ENCODE measurements around the gene PNPLA2.

PNPLA2 gene

DNA sequence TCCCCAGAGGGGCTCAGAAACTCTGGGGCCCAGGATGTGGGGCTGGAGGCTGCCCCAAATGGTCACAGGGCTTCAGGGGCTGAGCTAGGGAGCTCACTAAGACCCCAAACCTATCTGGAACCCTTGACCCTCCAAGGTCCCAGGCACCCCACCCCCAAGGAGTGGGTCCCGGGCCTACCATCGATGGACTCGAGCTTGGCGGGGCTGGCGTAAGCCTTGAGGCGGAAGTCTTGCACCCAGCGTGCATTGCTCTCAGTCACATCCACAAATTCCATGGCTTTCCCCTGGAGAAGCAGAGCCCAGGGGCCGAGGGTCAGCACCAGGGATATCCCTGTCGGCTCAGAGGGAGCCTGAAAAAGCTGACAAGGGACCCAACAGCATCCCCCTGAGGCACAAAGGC is 44.9 kb upstream of the PNPLA2 start:
- TF ChIP-seq, protein P1, sequence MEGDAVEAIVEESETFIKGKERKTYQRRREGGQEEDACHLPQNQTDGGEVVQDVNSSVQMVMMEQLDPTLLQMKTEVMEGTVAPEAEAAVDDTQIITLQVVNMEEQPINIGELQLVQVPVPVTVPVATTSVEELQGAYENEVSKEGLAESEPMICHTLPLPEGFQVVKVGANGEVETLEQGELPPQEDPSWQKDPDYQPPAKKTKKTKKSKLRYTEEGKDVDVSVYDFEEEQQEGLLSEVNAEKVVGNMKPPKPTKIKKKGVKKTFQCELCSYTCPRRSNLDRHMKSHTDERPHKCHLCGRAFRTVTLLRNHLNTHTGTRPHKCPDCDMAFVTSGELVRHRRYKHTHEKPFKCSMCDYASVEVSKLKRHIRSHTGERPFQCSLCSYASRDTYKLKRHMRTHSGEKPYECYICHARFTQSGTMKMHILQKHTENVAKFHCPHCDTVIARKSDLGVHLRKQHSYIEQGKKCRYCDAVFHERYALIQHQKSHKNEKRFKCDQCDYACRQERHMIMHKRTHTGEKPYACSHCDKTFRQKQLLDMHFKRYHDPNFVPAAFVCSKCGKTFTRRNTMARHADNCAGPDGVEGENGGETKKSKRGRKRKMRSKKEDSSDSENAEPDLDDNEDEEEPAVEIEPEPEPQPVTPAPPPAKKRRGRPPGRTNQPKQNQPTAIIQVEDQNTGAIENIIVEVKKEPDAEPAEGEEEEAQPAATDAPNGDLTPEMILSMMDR (IDR thresholded peaks at IDR 0.05), result no peak
- TF ChIP-seq ZFX (IDR thresholded peaks at IDR 0.05; ENCODE audit: borderline replicate concordance), result no peak
- H3K27ac ChIP-seq, result no peak overlapping the region

- no peak for TF ChIP-seq ZFX (IDR thresholded peaks at IDR 0.05; ENCODE audit: borderline replicate concordance)
- H3K27ac ChIP-seq, result peak overlapping the region; percentile 78; the same call in 1 of the 2 replicates
Observed at GRCh38 chr11:774873-775592, 43.7 kb upstream of the PNPLA2 start.

DNA sequence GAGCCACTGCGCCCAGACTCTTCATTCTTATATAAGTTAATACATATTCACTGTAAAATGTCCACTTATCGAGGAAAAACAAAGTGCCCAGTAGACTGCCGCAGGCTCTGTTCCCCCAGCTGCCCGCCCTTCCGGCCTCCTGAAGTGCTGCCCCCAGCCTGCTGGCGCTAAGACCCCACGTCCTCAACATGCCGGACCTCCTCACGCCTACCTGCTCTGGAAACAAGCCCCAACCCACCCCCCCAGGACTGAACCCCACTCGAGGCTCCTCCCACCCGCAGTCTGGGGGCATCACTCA is 42.5 kb upstream of the PNPLA2 start:
- peak overlapping the region; percentile 78 for H3K27ac ChIP-seq
- TF ChIP-seq, protein P1 (IDR thresholded peaks at IDR 0.05), result no peak
- TF ChIP-seq ZFX (IDR thresholded peaks at IDR 0.05; ENCODE audit: borderline replicate concordance), result no peak

GRCh38 chr11:776561-777287 is 42.0 kb upstream of the PNPLA2 start:
- no peak for TF ChIP-seq ZFX (IDR thresholded peaks at IDR 0.05; ENCODE audit: borderline replicate concordance)
- H3K27ac ChIP-seq, result peak overlapping the region; percentile 78

DNA sequence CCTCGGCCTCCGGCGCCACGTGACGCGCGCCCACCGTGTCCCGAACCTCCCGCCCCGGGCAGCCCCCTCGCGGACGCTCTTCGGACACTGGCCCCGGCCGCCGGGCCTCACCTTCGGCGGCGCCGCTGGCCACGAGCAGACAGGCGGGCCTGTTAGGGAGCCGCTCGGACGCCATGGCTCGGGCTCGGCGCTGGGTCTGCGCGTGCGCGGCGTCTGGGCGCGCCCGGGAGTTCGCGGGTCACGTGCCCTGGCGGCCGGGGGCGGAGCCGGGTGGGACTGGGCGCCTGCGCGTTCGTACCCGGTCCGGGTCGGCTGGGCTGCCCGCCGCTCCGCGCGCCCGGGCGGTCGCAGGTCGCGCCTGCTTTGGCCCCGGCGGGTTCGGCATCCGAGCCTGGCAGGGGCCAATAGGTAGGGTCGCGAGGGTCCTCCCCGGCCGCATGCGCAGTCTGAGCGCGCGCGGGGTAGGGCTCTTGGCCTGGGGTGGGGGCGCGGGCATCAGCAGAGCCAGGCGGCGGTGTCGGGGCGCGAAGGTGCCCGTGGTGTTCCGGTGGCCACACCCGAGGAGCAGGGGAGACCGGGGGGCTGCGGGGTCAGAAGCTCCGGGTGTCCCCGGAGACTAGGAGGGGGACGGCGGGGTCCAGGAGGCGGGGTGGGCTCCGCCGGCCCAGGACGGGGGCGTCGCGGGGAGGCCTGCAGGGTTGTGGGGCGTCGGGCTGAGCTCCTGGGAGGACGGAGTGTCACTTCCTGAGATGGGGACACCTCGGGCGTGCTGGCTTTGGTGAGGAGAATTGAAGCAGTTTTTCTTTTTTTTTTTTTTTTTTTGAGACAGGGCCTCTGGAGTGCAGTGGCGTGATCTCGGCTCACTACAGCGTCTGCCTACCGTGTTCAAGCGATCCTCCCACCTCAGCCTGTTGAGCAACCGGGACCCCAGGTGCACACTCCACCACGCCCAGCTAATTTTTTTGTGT is 41.1 kb upstream of the PNPLA2 start, which contains the start of gene GATD1:
Gene GATD1, minus strand, starts transcription at position 200 of the 968 bp plus-strand sequence. Its CDS starts 25 bp downstream, at position 175.
- H3K27ac ChIP-seq, result peak within 1 kb of the TSS; percentile 78
- TF ChIP-seq ZFX (IDR thresholded peaks at IDR 0.05; ENCODE audit: borderline replicate concordance), result no peak
- TF ChIP-seq, protein P1 (IDR thresholded peaks at IDR 0.05), result 0 out of 2 replicates have a peak, but pooled peaks have one; percentile 5

GRCh38 chr11:778976-779954 is 39.4 kb upstream of the PNPLA2 start:
- no peak overlapping the region for H3K27ac ChIP-seq
- no peak for TF ChIP-seq ZFX (IDR thresholded peaks at IDR 0.05; ENCODE audit: borderline replicate concordance)
- TF ChIP-seq, protein P1 (IDR thresholded peaks at IDR 0.05), result no peak

DNA sequence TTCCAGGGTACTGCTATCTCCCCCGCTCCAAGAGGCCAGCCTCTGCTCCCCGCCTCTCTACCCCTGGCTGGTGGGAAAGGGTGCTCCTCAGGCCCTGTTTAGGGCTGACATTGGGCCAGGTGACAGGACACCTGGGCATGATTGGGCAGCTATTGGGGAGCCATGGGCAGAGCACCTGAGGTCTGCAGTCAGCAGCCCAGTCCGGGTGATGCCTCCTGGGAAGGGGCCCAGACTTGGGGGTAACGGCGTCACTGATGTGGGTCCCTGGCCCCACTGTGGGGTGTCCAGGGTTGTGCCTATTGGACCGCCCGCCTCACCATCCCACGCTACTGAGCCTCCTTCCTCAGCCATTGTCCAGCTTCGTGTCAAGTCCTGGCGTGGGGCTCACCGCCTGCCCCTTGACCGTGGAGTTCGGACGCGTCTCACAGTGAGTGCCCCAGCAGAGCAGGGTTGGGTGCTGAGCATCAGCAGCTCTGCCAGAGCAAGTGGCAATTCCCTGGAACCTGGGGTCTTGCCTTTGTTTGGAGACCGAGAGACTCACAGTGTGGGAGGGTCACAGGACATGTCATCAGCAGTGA is 38.7 kb upstream of the PNPLA2 start:
- TF ChIP-seq, protein P1 (IDR thresholded peaks at IDR 0.05), result no peak
- no peak for TF ChIP-seq ZFX (IDR thresholded peaks at IDR 0.05; ENCODE audit: borderline replicate concordance)

More for the DNA sequence above, 38.7 kb upstream of the PNPLA2 start:
- H3K27ac ChIP-seq, result no peak overlapping the region
